ENCODE data around the gene UTF1. TPM values are rescaled to one million over a fixed set of nuclear protein-coding genes. Genes with fewer than 3 reads are reported as not detected.

UTF1 gene
- polyA plus RNA-seq, 1 experiment: not detected

DNA sequence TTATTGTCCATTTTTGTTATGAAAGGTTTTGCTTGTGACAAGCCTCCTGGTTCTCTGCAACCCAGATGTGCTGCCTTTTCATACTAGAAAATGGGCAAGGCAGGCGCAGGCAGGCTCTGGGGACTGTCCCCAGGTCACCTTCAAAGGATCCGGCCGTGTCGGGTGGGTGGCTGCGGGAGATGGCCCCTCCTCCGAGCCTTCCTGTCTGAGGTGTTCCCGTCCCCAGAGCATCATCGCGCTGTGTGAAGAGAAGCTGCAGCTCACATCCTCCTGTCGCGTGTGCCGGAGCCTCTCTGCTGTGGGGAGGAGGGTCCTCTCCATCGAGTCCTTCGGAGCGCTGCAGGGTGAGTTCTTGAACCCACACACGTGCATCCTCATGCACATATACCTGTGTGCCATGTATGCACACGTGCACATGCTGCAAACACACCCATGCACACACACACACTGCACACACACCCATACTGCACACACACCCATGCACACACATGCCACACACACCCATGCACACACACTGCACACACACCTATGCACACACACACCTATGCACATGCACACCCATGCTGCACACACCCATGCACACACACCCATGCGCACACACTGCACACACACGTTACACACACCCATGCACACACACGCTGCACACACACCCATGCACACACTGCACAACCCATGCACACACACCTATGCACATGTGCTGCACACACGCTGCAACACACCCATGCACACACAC is 46.2 kb upstream of the UTF1 start:
- Histone ChIP-seq H3K27me3 (ENCODE audit: control insufficient read depth, insufficient read depth, low read length) (no peaks in the 10 kb centered on the region), H3K4me3 (ENCODE audit: low read depth, low read length) (no peak overlapping the region), H3K36me3 (ENCODE audit: control insufficient read depth, insufficient read depth, low read length) (no peaks in the 10 kb centered on the region; the same call in 1 of the 2 replicates)
- no peak for DNase-seq (ENCODE audit: low read depth)
- CTCF ChIA-PET: no interaction called here
- TF ChIP-seq, protein P1, sequence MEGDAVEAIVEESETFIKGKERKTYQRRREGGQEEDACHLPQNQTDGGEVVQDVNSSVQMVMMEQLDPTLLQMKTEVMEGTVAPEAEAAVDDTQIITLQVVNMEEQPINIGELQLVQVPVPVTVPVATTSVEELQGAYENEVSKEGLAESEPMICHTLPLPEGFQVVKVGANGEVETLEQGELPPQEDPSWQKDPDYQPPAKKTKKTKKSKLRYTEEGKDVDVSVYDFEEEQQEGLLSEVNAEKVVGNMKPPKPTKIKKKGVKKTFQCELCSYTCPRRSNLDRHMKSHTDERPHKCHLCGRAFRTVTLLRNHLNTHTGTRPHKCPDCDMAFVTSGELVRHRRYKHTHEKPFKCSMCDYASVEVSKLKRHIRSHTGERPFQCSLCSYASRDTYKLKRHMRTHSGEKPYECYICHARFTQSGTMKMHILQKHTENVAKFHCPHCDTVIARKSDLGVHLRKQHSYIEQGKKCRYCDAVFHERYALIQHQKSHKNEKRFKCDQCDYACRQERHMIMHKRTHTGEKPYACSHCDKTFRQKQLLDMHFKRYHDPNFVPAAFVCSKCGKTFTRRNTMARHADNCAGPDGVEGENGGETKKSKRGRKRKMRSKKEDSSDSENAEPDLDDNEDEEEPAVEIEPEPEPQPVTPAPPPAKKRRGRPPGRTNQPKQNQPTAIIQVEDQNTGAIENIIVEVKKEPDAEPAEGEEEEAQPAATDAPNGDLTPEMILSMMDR (IDR thresholded peaks at IDR 0.05; ENCODE audit: insufficient read depth, low read depth, low read length): no peak
- POLR2A ChIA-PET: no interaction called here

DNA sequence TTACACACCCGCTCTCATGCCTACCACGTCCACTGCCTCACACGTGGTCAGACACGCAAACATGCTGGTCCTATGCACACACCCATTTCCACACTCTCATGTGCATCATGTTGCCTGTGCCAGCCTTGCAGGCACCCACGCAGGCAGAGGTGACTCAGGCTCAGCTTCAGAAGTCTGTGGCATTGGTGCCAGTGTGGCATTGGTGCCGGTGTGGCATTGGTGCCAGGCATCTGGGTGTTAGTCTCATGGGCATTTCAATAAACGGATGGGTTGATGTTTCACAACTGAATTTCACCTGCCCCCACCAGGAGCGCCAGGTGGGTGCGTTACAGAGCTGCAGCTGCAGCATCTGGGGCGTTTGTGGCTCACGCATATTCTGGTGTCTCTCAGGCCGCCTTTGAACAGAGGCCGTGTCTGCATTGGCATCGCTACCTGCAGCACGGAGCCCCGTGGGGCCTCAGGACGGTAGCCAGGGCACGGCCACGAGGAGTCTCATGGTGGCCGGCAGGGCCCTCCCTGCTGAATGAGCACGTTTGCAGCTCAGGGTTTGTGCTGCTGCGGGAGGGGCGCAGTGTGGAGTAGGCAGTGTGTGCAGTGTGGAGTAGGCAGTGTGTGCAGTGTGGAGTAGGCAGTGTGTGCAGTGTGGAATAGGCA is 45.3 kb upstream of the UTF1 start:
- no peak for DNase-seq (ENCODE audit: low read depth)
- CTCF ChIA-PET: no interaction called here
- no peaks in the 10 kb centered on the region; the same call in 1 of the 2 replicates for H3K36me3 ChIP-seq (ENCODE audit: control insufficient read depth, insufficient read depth, low read length)
- POLR2A ChIA-PET: no interaction called here
- TF ChIP-seq, protein P1 (IDR thresholded peaks at IDR 0.05; ENCODE audit: insufficient read depth, low read depth, low read length): no peak
- H3K27me3 ChIP-seq (ENCODE audit: control insufficient read depth, insufficient read depth, low read length): no peaks in the 10 kb centered on the region
- no peak overlapping the region for H3K4me3 ChIP-seq (ENCODE audit: low read depth, low read length)

DNA sequence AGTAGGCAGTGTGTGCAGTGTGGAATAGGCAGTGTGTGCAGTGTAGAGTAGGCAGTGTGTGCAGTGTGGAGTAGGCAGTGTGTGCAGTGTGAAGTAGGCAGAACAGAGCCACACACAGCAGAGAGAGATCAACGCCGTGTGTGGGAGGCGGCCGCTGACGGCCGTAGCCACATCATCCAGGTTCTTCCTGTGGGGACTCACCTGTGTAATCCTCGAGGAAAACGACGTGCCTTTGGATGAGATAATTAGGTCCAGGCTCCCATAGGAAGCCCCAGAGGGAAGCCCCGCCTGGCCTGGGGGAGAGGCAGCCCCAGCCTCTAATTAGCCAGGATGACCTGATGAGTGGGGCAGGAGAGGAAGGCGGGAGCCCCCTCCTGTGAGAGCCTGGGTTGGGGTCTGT is 44.6 kb upstream of the UTF1 start:
- ChIA-PET CTCF (interaction anchor here (0.9 kb wide), 1 partner anchor 12 kb away, joined by 3 read pairs; no protein-coding TSS in a partner anchor), POLR2A (no interaction called here)
- no peak for DNase-seq (ENCODE audit: low read depth)
- TF ChIP-seq, protein P1 (IDR thresholded peaks at IDR 0.05; ENCODE audit: insufficient read depth, low read depth, low read length): no peak
- Histone ChIP-seq H3K27me3 (ENCODE audit: control insufficient read depth, insufficient read depth, low read length) (no peaks in the 10 kb centered on the region), H3K36me3 (ENCODE audit: control insufficient read depth, insufficient read depth, low read length) (no peaks in the 10 kb centered on the region; the same call in 1 of the 2 replicates), H3K4me3 (ENCODE audit: low read depth, low read length) (no peak overlapping the region)

DNA sequence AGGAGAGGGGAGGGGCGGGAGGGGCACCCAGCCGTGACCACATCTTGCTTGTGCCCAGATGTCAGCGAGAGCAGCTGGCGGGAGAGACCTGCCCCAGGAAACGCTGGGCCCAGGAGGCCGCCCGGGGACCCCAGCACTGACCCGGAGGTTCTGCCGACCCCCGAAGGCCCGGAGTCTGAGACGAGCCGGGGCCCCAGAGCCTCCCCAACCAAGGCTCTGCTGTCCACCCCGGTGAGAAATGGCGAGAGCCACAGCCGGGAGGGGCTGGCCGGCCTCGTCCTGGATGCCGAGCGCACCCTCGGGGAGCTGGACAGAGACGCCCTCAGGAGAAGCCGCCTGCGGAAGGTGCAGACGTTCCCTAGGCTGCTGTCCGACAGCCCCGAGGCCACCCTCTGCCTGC is 44.1 kb upstream of the UTF1 start:
- no peak overlapping the region for H3K4me3 ChIP-seq (ENCODE audit: low read depth, low read length)
- TF ChIP-seq, protein P1 (IDR thresholded peaks at IDR 0.05; ENCODE audit: insufficient read depth, low read depth, low read length): no peak
- CTCF ChIA-PET: interaction anchor here (0.9 kb wide), 1 partner anchor 12 kb away, joined by 3 read pairs; no protein-coding TSS in a partner anchor
- H3K27me3 ChIP-seq (ENCODE audit: control insufficient read depth, insufficient read depth, low read length): no peaks in the 10 kb centered on the region
- POLR2A ChIA-PET: no interaction called here
- DNase-seq (ENCODE audit: low read depth): no peak
- no peaks in the 10 kb centered on the region; the same call in 1 of the 2 replicates for H3K36me3 ChIP-seq (ENCODE audit: control insufficient read depth, insufficient read depth, low read length)

DNA sequence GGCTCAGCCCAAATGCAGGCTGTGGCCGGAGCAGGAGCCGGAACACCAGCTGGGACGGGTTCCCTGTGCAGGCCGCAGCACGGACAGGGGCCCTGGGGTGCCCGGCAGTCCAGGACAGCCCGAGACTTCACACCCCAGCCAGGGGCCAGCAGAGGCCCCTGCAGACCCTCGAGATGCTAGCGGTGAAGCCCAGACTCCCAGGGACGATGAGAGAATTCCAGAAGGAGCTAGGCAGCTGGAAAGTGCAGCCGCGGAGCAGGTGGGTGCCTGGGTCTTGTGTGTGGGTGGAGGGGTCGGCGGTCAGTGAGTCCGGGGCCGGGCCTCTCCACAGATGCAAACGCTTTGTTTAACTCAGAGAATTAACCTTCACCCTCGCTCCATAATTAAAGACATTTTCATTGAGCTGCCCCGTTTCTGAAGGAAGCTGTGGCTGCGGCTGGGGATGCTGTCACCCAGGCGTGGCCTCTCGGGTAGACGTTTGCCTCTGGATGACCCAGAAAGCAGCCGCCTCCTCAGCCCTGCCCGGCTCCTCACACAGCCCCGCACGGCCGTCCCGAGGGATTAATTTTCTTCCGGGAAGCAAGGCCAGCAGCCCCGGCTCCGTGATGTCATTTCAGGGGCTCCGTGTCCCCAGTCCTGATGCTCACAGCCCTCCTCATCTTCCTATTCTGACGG is 43.5 kb upstream of the UTF1 start:
- TF ChIP-seq, protein P1 (IDR thresholded peaks at IDR 0.05; ENCODE audit: insufficient read depth, low read depth, low read length): no peak
- no peak for DNase-seq (ENCODE audit: low read depth)
- H3K36me3 ChIP-seq (ENCODE audit: control insufficient read depth, insufficient read depth, low read length): no peaks in the 10 kb centered on the region; the same call in 1 of the 2 replicates
- H3K27me3 ChIP-seq (ENCODE audit: control insufficient read depth, insufficient read depth, low read length): no peaks in the 10 kb centered on the region
- ChIA-PET CTCF (no interaction called here), POLR2A (no interaction called here)
- no peak overlapping the region for H3K4me3 ChIP-seq (ENCODE audit: low read depth, low read length)
